SK-N-SH (cell line): ENCODE data around the gene ALDH3B1. TPM values are rescaled to one million over a fixed set of nuclear protein-coding genes. Genes with fewer than 3 reads are reported as not detected.
"Not testable (repeated sequence)": the region's sequence is repeated elsewhere in the genome, so short reads cannot be mapped to it uniquely, and the experiment has no call there.

ENCODE experiments used
- CTCF ChIA-PET: fragments of 300-600, 350-600 bp; formaldehyde crosslinking; extraction: SDS; loops from one replicate; lab custom pipeline; 2021; lab: Yijun Ruan, JAX
- POLR2A ChIA-PET: fragments of 350-600 bp; sonication (Branson Sonifier 250); formaldehyde crosslinking; extraction: SDS; loops from one replicate; lab custom pipeline; 2020; ENCODE audit warnings: antibody characterized with exemption, inconsistent platforms; lab: Yijun Ruan, JAX
- DNase-seq: peaks from one replicate; pipeline ENCODE4 v3.0.0; 2012
- H2AFZ ChIP-seq: fragments of 200-600 bp; sonication (generic); 2 replicates; pipeline ENCODE4 v1.8.1; 2016; ENCODE audit warnings: antibody characterized with exemption, mild to moderate bottlenecking, low read depth
- H3F3A ChIP-seq: fragments of 200-600 bp; sonication (generic); replicated peaks from 2 replicates; pipeline ENCODE3; 2016; ENCODE audit warnings: antibody characterized with exemption, mild to moderate bottlenecking; ENCODE audit not compliant: insufficient read depth
- H3K27ac ChIP-seq, 2 experiments: fragments of 200-500 bp in 1 of 2; fragments of 200-600 bp in 1 of 2; sonication (Bioruptor generic) in 1 of 2; sonication (generic), shearing (Covaris generic) in 1 of 2; 2 replicates each; pipeline versions ENCODE4 v1.5.1 to v1.6.1; 2014 to 2016; ENCODE audit warnings: low read depth in 2 of 2, inconsistent platforms in 1 of 2, low read length in 1 of 2, mild to moderate bottlenecking in 1 of 2, mixed read lengths in 1 of 2
- H3K27me3 ChIP-seq: fragments of 200-600 bp; sonication (generic), shearing (Covaris generic); 2 replicates; pipeline ENCODE4 v1.6.1; 2016; ENCODE audit warnings: mixed run types; ENCODE audit not compliant: insufficient read depth
- H3K36me3 ChIP-seq, 2 experiments: fragments of 200-500 bp in 1 of 2; fragments of 200-600 bp in 1 of 2; sonication (Bioruptor generic) in 1 of 2; sonication (generic) in 1 of 2; replicated peaks in 1 of 2; 2 replicates each; pipeline versions ENCODE3 to v1.5.1; 2014 to 2016; ENCODE audit warnings: low read length in 1 of 2, mild to moderate bottlenecking in 1 of 2; ENCODE audit not compliant: insufficient read depth in 2 of 2, control insufficient read depth in 1 of 2
- H3K4me1 ChIP-seq, 2 experiments: fragments of 200-500 bp in 1 of 2; fragments of 200-600 bp in 1 of 2; sonication (Bioruptor generic) in 1 of 2; sonication (generic), shearing (Covaris generic) in 1 of 2; 2 replicates each; pipeline versions ENCODE4 v1.5.1 to v1.6.1; 2014 to 2016; ENCODE audit warnings: low read depth in 1 of 2, low read length in 1 of 2, mixed run types in 1 of 2; ENCODE audit not compliant: insufficient read depth in 2 of 2, control insufficient read depth in 1 of 2
- H3K4me2 ChIP-seq: fragments of 200-600 bp; sonication (generic), shearing (Covaris generic); 2 replicates; pipeline ENCODE4 v1.6.1; 2017; ENCODE audit warnings: mixed run types
- H3K4me3 ChIP-seq, 2 experiments: fragments of 200-500 bp in 1 of 2; fragments of 200-600 bp in 1 of 2; sonication (Bioruptor generic) in 1 of 2; sonication (generic), shearing (Covaris generic) in 1 of 2; 2 replicates each; pipeline versions ENCODE4 v1.5.1 to v1.8.1; 2014 to 2016; ENCODE audit warnings: low read depth in 2 of 2, inconsistent platforms in 1 of 2, low read length in 1 of 2, mild to moderate bottlenecking in 1 of 2, mixed read lengths in 1 of 2, moderate library complexity in 1 of 2
- H3K79me2 ChIP-seq: fragments of 200-600 bp; sonication (generic); 2 replicates; pipeline ENCODE4 v1.8.1; 2017; ENCODE audit warnings: mild to moderate bottlenecking; ENCODE audit not compliant: insufficient read depth
- H3K9ac ChIP-seq: fragments of 200-600 bp; sonication (generic); 2 replicates; pipeline ENCODE4 v1.6.1; 2017; ENCODE audit warnings: mixed run types
- H3K9me2 ChIP-seq: fragments of 200-600 bp; sonication (generic); 2 replicates; pipeline ENCODE4 v1.6.1; 2017; ENCODE audit warnings: mixed run types
- H3K9me3 ChIP-seq: fragments of 200-600 bp; sonication (generic); 2 replicates; pipeline ENCODE4 v1.6.1; 2017; ENCODE audit warnings: mixed run types, mild to moderate bottlenecking, moderate library complexity
- H4K20me1 ChIP-seq: fragments of 200-600 bp; sonication (generic); 2 replicates; pipeline ENCODE4 v1.6.1; 2017; ENCODE audit warnings: mild to moderate bottlenecking, mixed run types; ENCODE audit not compliant: insufficient read depth
- CHD2 ChIP-seq: fragments of 150-350 bp; IDR thresholded peaks from 2 replicates; pipeline ENCODE4 v1.6.1; 2018; ENCODE audit warnings: low read length; ENCODE audit not compliant: partially characterized antibody
- IRF3 ChIP-seq: fragments of 150-350 bp; IDR thresholded peaks from 2 replicates; pipeline ENCODE4 v1.6.1; 2016; ENCODE audit warnings: mild to moderate bottlenecking, low read depth, low read length
- WGBS: methylation state at CpG from one replicate; pipeline ENCODE4 v1.1.6; 2017; ENCODE audit warnings: low lambda C conversion rate; 5-methylcytosine and 5-hydroxymethylcytosine counted together
- polyA plus RNA-seq, 3 experiments: library from polyadenylated mRNA; depleted of rRNA; stranded (reverse); fragments of >200 nt; gene quantifications; 2 replicates each; pipeline ENCODE4 v1.2.3, GENCODE V29; 2012
- TF ChIP-seq, protein P1 (sequence below): IDR thresholded peaks from 2 replicates; pipeline ENCODE4; 2012

ALDH3B1 gene
- polyA plus RNA-seq, 1 of the 3 experiments (the other 2 are of a cell fraction): 14.9 TPM

- TF ChIP-seq CHD2: no peak
- no peak for TF ChIP-seq IRF3
- TF ChIP-seq, protein P1, sequence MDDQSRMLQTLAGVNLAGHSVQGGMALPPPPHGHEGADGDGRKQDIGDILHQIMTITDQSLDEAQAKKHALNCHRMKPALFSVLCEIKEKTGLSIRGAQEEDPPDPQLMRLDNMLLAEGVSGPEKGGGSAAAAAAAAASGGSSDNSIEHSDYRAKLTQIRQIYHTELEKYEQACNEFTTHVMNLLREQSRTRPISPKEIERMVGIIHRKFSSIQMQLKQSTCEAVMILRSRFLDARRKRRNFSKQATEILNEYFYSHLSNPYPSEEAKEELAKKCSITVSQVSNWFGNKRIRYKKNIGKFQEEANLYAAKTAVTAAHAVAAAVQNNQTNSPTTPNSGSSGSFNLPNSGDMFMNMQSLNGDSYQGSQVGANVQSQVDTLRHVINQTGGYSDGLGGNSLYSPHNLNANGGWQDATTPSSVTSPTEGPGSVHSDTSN: no peak
Measured at GRCh38 chr11:67983951-67984350, 26.2 kb upstream of the ALDH3B1 start (continued).

DNA sequence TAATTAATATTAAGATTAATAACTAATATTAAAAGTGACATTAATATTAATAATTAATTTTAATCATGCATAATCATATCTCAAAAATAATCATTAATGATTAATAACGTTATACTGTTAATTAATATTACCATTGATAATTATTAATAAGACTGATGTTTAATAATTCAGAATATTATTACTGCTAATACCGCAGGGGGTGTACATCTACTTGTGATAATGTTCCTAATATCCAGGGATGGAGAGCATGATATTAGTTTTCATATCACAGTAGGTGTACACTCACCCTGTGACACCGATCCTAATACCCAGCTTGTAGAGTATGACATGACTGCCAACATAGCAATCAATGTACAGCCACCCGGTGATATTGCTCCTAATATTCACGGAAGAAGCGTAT is 24.8 kb upstream of the ALDH3B1 start:
- H3K9ac ChIP-seq, H3F3A ChIP-seq, H3K27me3 ChIP-seq, H3K4me2 ChIP-seq, DNase-seq, H4K20me1 ChIP-seq, H3K4me3 ChIP-seq, H3K9me3 ChIP-seq, POLR2A ChIA-PET, CTCF ChIA-PET, H3K79me2 ChIP-seq, H3K36me3 ChIP-seq, H3K9me2 ChIP-seq, H3K27ac ChIP-seq, H2AFZ ChIP-seq, H3K4me1 ChIP-seq: not testable (repeated sequence)
- 60% methylated on average over 6 of the region's 6 CpGs for WGBS

GRCh38 chr11:67990546-67991346 is 19.4 kb upstream of the ALDH3B1 start:
- CTCF ChIA-PET, H3K27me3 ChIP-seq, H3K79me2 ChIP-seq, H3K27ac ChIP-seq, H3F3A ChIP-seq, H3K9ac ChIP-seq, H3K4me3 ChIP-seq, POLR2A ChIA-PET, H3K36me3 ChIP-seq, H3K4me2 ChIP-seq, H4K20me1 ChIP-seq, H3K4me1 ChIP-seq, H3K9me2 ChIP-seq, H2AFZ ChIP-seq, H3K9me3 ChIP-seq: not testable (repeated sequence)
- DNase-seq: peak; percentile 19
- 95% methylated on average over 8 of the region's 58 CpGs for WGBS

- H3F3A ChIP-seq, H3K9me2 ChIP-seq, H3K4me3 ChIP-seq, H3K4me1 ChIP-seq, H3K79me2 ChIP-seq, CTCF ChIA-PET, H3K36me3 ChIP-seq, DNase-seq, H3K4me2 ChIP-seq, POLR2A ChIA-PET, H2AFZ ChIP-seq, H3K9ac ChIP-seq, H3K27ac ChIP-seq, H3K27me3 ChIP-seq, H3K9me3 ChIP-seq, H4K20me1 ChIP-seq: not testable (repeated sequence)
- 95% methylated on average over 43 of the region's 70 CpGs for WGBS
Measured at GRCh38 chr11:67991347-67992121, 18.6 kb upstream of the ALDH3B1 start.
